ENCODE results near the gene RBM42. TPM values are rescaled to one million over a fixed set of nuclear protein-coding genes. Genes with fewer than 3 reads are reported as not detected.

RBM42 gene
- total and polyA plus RNA-seq, 2 of the 13 experiments (the other 11 are each of a cell fraction or from before 2014, with no cell fraction given) = 27.2 to 55.3 TPM

- TF ChIP-seq ARID4A (CRISPR knock-in tag; IDR thresholded peaks at IDR 0.05; ENCODE audit: borderline replicate concordance) = peak; percentile 78; the same call in 1 of the 2 replicates
- TF ChIP-seq IKZF1 (IDR thresholded peaks at IDR 0.05) = no peak
- no peak for TF ChIP-seq RBM39 (IDR thresholded peaks at IDR 0.05; ENCODE audit: low read depth, low read length, poor library complexity, severe bottlenecking)
- no peak for TF ChIP-seq ZNF3 (CRISPR knock-in tag; IDR thresholded peaks at IDR 0.05)
- no peak for TF ChIP-seq PRPF4 (IDR thresholded peaks at IDR 0.05; ENCODE audit: low read depth, low read length, poor library complexity, severe bottlenecking)
- TF ChIP-seq ZBTB4 (CRISPR knock-in tag; IDR thresholded peaks at IDR 0.05; ENCODE audit: borderline replicate concordance) = no peak
- no peak for TF ChIP-seq ZNF326 (CRISPR knock-in tag; IDR thresholded peaks at IDR 0.05; ENCODE audit: borderline replicate concordance)
- TF ChIP-seq HMG20A (CRISPR knock-in tag; IDR thresholded peaks at IDR 0.05; ENCODE audit: borderline replicate concordance) = no peak
- peak; percentile 51 for TF ChIP-seq ZNF781 (CRISPR knock-in tag; IDR thresholded peaks at IDR 0.05; ENCODE audit: borderline replicate concordance, not compliant biosample characterization)
- no peak for TF ChIP-seq ZNF264 (CRISPR knock-in tag; IDR thresholded peaks at IDR 0.05)
- TF ChIP-seq ETV6 (CRISPR knock-in tag; conservative IDR thresholded peaks at IDR 0.05) = peak; percentile 94; the same call in 1 of the 2 replicates
- TF ChIP-seq CHD2 (IDR thresholded peaks at IDR 0.05; ENCODE audit: low read depth, low read length) = no peak
- no peak for TF ChIP-seq NR2F2 (IDR thresholded peaks at IDR 0.05; ENCODE audit: borderline replicate concordance, low read depth)
- TF ChIP-seq JUN (CRISPR knock-in tag; IDR thresholded peaks at IDR 0.05) = no peak
- TF ChIP-seq GMEB1 (CRISPR knock-in tag; IDR thresholded peaks at IDR 0.05; ENCODE audit: borderline replicate concordance) = peak; percentile 68; the same call in 1 of the 2 replicates
- no peak for TF ChIP-seq EHMT2 (IDR thresholded peaks at IDR 0.05; ENCODE audit: borderline replicate concordance, low read depth, low read length)
- TF ChIP-seq ZFP62 (CRISPR knock-in tag; IDR thresholded peaks at IDR 0.05) = no peak
- no peak for TF ChIP-seq HDAC6 (IDR thresholded peaks at IDR 0.05; ENCODE audit: low read depth, low read length)
- TF ChIP-seq MEF2D (CRISPR knock-in tag; IDR thresholded peaks at IDR 0.05) = no peak
These were observed 14.7 kb downstream of the RBM42 start (continued) for GRCh38 chr19:35643255-35644205.
